GM19372 (cell line): ENCODE data around the gene SENP8.
A peak's percentile ranks its signal among the peaks of the same experiment; 100 is the strongest.

ENCODE experiments used
- ATAC-seq: cut with Tn5 transposase; IDR thresholded peaks from one replicate; pipeline ENCODE4 v1.9.1; 2021; ENCODE audit warnings: mild to moderate bottlenecking, low read depth, moderate library complexity; ENCODE audit not compliant: unreplicated experiment

Gene SENP8

DNA sequence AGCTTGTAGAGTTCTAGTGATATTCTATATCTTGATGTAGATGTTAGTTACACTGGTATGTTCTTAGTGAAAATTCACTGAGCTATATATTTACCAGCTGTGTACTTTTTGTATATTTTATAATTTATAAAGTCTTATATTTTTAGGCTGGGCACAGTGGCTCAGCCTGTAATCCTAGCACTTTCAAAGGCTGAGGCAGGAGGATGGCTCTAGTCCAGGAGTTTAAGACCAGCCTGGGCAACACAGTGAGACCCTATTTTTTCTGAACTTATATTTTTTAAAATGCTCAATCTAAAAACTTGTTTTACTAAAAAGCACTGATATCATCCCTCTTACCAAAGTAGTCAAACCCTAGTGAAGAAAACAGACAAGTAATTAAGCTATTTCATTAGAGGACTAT, 5.4 kb upstream of the SENP8 start:
- ATAC-seq, result no peak

DNA sequence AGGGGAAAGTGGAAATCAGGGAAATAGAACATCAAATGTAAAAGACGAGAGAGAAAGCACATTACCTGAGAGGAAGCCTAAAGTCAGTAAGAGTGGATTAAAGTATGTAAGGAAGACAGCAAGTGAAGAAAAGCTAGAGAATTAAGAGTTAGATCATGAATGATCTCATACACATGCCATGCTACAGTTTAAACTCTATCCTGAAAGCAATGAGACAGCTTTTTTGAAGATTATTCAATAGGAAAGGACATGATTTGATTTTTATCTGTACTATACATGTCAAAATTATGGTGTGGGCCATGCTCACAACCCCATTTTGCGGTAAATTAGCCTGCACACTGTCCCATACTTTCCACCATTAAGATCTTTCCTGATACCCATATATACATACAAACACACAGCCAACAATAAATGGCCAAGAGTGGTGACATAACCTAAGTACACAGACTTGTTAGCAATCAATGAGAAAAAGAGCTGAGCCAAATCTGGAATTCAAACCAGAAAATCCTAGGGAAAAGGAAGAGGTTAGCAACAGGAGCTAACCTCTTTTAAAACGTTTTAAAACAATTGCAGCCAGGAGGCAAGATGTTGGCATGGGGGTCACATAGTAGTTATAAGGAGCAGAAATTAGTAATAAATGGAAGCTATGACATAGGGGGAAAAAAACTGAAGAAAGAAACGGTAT, 4.7 kb upstream of the SENP8 start:
- ATAC-seq, result no peak

DNA sequence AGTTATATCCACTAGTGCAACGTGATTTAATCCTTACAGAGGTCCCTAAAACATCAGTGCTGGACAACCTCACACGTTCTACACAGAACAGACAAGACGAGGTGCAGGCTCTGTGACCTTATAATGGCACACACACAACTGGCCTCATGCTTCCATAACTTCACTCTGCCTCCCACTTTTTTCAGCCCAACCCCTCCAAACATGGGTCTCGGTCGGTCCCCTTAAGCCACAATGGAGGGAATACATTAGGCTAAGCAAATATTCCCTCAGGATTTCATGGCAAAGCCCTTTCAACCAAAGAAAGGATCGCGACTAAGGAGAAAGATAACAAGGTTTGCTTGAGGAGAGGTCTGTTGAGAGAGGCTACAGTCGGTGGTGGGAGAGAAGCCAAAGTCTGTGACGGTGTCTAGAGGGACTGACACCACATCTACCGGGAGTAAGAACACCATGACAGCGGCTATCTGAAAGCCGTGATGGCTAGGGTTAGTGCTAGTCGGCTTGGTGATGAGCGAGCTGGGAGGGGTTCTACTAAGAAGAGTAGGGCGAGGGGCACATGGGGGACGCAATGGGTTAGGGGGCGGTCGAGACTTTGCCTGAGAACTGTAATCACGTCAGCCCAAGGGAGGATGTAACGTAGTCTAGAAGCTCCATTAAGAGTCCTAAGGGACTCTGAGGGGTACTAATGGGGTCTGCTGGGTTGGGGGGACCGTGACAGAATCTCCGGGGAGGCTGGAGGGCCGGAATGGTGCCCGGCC, 1.3 kb upstream of the SENP8 start:
- ATAC-seq, result no peak

DNA sequence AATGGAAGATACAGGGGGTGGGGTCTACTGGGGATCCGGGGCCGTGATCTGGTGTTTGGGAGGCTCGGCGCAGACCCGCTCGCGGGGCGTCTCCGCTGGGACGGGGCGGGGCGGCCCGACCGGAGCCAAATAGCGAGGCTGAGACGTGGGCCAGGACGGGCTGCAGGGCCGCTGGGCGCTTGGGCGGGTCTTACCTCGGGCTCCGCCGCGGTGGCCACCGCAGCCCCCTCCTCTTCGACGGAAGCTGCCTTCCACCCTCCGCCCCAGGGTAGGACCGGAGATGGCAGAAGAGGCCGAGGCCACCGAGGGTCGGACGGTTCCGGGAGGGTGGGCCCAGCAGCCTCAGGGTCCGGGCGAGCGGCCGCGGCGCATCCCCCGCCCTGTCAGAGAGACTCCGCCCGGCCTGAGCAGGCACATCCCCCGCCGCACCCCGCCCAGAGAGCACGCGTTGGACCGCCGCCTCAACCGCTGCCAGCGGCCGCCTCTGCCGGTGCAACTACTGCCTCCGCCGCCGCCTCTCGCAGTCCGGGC, 652 bp upstream of the SENP8 start:
- peak; percentile 62 for ATAC-seq

DNA sequence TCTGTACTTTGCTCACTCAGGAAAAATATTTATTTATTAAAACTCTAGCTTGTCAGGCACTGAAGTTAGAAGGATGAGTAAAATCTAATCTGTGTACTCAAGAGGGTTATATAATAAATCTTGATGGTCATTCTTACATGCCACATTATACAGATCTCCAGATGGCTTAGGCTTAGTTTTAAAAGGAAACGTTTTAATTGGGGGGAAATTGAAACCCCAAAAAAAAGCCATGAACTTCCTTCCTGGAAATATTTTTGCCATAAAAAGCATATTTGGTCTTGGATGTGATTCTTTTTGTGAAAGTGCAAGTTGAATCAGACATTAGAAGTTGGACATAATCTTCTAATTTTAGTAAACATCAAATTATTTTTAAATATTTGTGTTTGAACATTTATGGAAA, 6.0 kb downstream of the SENP8 start:
- ATAC-seq, result no peak

DNA sequence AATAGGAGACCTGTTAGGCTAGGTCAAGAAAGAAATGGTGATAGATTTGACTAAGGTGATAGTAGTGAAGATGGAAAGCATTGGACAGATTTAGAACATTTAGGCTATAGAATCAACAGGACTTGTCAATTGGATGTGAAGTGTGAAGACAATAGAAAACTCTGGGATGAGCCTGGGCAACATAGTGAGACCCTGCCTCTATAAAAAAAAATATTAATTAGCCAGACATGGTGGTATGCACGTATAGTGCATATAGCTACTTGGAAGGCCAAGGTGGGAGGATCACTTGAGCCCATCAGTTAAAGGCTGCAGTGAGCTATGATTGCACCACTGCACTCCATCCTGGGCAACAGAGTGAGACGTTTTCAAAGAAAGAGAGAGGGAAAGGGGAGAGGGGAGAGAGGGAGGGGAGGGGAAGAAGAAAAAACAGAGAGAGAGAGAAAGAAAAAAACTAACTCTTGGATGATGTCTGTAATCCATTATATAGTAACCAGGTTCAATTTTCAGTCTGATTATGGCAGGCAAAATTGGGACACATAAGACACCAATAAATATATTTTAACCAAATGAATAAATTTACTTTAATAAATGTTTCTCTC, 9.6 kb downstream of the SENP8 start:
- ATAC-seq, result no peak

DNA sequence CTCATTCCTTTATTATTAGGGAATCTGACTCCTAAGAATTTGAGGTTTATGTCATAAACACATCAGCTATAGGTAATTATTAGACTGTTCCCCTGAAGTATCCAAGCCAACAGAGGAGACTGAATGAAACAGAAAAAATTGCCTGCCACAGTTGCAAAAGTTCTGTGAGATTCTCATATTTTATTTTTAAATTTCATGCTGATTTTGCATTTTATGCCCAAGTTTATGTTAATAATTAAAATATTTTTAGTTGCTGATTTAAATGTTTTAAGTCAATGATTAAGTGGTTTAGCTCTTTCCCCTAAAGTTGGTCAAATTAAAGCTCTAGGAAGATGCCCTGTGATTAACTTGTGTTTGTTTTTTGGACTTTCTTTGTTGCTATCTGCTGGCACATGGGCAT, 10.2 kb downstream of the SENP8 start:
- ATAC-seq, result no peak

DNA sequence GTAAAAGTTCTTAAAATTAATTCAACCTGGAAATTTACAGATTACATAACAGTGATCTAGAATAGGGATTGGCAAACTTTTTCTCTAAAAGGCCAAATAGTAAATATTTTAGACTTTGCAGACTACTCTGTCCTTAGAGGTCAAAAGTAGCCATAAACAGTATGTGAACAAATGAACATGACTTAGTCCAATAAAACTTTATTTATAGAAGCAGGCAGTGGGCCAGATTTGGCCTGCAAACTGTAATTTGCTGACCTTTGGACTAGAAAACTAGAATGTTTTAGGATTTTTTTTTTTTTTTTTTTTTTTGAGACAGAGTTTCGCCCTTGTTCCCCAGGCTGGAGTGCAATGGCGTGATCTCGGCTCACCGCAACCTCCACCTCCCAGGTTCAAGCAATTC, 12.1 kb downstream of the SENP8 start:
- ATAC-seq, result no peak

DNA sequence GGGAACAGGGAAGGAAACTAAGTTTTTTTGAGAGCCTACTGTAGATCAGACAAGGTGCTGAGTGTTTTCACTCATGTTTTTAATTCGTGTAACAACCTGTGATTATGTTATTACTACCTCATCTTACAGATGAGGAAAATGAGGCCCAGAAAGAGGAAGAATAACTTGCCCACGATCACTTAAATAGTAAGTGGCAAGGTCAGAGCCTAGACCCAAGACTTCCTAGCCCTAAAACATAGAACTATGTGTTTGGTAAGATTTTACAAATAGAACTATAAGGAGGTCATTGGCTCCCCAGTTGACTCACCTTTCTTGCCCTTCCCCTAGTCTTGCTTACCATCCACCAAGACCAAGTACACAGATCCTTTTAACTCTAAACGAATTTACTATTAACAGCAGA, 13.7 kb downstream of the SENP8 start:
- no peak for ATAC-seq

DNA sequence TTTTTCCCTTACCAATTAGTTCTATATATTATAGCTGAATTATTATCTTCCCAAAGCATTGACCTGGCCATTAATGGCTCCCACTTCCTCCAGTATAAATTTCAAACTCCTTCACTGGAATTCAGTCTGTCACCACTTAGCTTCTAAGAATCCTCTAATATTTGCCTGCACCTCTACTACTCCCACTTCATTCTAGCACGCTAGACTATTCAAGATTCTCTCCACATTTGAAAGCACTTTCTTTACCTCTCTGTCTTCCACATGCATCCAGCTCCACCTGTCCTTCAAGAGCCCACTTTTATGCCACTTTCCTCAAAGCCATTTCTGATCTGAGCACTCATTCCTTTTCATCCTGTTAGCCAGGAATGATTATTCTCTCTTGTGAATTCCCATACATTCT, 15.0 kb downstream of the SENP8 start:
- no peak for ATAC-seq

DNA sequence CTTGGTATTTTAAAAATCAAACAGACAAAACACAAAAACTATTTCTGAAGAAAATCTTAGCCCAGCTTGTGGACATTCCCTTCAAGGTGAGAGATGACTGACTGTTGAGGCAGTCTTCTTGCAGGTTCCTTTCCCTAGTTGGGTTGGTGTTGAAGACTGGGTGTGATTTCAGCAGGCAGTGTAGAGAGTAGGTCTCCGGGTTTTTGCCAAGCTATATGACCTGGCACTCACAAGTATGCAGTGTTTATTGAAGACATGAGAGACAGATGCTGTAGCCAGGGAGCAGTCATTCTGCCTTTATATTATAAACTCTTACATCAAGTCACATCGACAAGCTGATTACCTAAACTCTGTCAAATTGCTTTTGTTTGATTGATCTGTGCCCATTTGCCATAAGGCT, 17.5 kb downstream of the SENP8 start:
- ATAC-seq, result no peak

DNA sequence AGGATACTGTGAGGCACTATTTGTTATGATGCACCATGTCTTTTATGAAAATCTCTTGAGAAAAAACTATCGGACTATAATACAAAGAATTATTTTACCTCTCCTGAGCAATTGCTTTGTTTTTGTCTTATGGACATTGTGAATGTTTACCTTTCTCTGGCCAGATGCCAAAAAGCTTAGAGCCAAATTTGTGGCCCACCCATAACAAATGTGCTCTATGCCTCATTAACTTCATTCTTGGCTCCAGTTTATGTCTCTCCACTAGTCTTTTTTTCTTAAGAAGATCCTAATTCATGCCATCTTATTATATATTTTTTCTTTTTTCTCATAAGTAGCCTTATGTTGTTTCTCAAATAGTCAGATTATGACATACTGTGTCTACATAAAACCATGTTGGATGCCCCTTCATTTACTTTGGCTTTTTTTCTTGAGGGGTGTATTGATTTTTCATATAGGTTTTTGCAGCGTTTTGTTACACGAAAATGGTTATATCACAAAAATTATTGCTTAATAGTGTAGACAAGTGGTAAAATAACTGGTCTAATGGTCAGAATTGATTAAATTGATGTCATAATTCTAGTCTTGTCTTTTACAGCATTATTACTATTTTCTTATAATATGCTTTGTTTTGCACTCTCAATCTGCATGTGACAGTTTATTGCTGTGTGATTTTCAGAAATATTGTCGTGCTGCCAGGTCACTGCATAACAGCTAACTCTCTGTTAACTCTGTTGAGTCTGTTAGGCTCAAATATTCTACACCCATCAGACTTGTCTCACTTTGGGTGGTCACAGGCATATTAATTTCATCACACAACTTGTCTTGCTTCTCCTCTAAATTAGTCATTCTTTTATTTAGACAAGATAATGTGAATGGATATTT, 18.2 kb downstream of the SENP8 start:
- ATAC-seq, result no peak

DNA sequence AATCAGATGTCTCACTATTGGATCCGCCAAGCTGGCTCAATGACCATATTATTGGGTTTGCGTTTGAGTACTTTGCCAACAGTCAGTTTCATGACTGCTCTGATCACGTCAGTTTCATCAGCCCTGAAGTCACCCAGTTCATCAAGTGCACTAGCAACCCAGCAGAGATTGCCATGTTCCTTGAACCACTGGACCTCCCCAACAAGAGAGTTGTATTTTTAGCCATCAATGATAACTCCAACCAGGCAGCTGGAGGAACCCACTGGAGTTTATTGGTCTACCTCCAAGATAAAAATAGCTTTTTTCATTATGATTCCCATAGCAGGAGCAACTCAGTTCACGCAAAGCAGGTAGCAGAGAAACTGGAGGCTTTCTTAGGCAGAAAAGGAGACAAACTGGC, 21.5 kb downstream of the SENP8 start:
- no peak for ATAC-seq

DNA sequence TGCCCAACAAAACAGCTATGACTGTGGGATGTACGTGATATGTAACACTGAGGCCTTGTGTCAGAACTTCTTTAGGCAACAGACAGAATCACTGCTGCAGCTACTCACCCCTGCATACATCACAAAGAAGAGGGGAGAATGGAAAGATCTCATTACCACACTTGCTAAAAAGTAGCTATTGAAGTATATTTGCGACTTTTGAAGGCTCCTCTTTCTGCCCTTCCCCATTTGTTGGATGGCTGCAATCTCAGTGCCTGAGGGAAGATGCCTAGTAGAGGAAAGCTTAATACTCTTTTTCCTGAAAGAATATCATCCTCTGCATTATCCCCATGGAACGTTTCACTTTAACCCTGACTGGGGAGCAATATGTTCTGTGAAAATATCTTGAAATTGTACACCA, 21.9 kb downstream of the SENP8 start:
- no peak for ATAC-seq

DNA sequence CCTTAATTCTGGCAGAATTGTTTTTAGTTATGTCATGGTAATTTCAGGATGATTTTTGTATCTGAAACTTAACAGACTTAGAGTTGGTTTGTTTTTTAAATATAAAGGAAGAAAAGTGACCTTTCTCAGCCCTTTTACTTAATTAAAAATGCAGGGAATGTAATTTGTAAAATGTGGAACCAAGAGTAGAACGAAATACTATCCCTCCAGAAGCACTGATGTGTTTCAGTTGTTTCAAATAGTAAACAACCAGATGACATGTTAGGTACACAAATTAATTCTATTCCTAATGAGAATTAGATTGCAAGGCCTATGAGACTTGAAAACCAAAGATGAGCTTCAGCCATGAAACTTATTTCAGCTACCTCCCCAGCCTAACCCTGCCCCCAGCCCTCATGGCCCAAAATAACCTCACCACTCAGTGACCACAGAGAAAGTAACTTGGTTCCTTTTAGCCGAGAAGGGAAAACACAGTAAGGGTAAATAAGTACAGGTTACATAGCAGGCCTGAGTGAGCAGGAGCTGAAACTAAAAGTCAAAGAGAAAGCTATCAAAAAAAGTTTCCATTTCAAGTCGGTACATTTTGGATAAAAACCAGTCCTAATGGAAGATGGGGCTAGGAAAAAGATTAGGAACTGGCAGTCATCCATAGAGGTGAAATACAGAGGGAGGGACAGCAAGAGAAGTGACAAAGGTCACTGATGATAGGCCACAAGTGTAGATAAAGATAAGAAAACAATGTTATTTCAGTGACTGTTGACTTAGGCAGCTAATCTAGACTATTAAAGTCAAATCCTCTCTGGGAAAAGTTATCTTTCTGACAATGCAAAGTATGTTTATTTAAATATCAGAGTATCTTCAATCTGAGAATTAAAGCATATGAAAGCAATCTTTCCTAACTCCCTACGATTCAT, 23.2 kb downstream of the SENP8 start:
- ATAC-seq, result peak; percentile 100

DNA sequence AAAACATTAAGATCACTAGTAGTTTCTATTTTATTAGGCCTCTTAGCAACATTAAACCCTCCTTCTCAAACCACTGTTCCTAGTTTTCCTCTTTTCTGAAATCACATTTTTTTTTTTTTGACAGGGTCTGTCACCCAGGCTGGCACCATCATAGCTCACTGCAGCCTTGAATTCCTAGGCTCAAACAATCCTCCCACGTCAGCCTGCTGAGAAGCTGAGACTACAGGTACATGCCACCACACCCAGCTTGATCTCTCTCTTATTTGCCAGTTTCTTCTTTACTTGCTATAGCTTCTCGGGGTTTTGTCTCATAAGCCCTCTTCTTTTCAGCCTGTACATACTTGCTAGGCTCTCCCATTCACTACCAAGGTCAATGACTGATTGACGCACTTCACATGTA, 28.0 kb downstream of the SENP8 start:
- ATAC-seq, result no peak

DNA sequence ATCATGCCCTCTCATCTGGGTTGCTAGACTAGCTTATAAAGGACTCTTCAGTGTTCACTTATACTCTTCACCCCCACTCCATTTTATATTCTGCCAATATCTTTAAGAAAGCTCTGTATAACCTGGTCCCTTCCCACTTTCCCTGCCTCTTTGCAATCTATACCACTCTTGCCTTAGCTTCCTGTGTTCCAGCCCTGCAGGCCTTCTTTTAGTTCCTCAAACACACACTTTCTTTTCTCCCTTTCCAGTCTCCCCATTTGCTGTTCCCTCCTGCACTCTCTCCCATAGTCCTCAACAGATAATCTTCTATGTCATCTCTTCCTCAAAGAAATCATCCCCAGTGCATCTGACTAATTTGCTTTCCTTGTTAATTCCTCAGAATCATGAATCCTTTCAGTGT, 28.7 kb downstream of the SENP8 start:
- no peak for ATAC-seq

DNA sequence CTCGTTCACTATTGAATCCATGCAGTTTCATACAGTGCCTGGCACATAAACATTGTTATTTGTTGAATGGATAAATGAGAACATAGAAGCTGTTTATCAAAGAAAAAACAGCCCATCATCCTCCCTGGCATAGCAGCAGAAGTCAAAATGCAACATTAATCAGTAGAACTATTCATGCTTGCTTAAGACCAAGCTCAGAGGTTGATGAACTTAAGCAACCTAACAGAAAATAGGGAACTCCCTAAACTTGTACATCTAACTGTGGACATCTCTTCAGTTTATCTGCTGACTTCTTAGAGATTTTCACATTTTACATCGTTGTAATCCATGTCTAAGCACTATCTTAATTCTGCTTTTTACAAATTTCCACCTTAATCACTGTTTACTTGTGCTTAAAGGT, 29.2 kb downstream of the SENP8 start:
- ATAC-seq, result no peak

DNA sequence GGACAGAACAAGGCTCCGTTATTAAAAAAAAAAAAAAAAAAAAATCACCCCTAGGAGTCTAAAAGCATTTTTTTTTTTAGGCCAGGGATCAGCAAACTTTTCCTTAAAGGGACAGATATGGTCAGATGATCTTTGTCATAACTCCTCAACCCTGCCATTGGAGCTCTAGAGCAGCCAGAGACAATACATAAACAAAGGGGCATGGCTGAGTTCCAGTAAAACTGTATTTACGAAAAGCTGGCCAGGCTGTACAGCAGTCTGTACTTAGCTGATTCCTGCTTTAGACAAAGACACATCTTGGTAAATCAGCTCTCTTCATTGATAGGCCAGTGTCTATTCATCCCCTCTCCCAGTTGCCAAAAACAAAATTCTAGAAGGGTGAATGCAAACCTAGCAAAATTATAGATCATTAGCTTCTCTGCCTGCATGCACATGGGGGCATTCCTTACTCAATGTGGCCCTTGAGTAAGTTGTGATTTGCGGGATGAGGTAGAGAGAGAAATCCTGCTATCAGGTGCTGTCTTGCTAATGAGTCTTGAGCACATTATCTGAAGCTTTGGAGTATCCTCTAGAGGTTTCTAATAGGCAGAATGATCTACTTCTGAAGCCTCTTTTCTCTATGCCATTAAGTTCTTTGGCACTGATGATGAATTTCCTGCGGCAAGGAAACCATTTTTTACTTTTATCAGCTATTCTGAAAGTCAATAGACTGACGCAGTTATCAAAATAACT, 35.2 kb downstream of the SENP8 start:
- ATAC-seq, result no peak
